Measurements from ENCODE around the gene ZMAT5. TPM values are rescaled to one million over a fixed set of nuclear protein-coding genes. Genes with fewer than 3 reads are reported as not detected.

The ZMAT5 gene
- total and polyA plus RNA-seq, 2 of the 13 experiments (the other 11 are each of a cell fraction or from before 2014, with no cell fraction given) = 20.7 to 27.8 TPM

- Histone ChIP-seq H3K9ac (ENCODE audit: insufficient read depth, low read depth, low read length) (no peak overlapping the region), H3K4me1 (ENCODE audit: insufficient read depth, low read length) (peaks cover 5% of the 10 kb centered on the region; the same call in 1 of the 2 replicates), H3K27ac (ENCODE audit: extremely low read length, insufficient read depth, low read length) (no peak overlapping the region), H3K4me3 (replicated peaks in 1 of 3; ENCODE audit: insufficient read depth in 1 of 3, low read depth in 2 of 3, low read length in 3 of 3) (no peak overlapping the region), H3K79me2 (ENCODE audit: insufficient read depth, low read length) (no peaks in the 10 kb centered on the region), H3K36me3 (replicated peaks in 1 of 2; ENCODE audit: control insufficient read depth in 1 of 2, insufficient read depth in 2 of 2, low read length in 2 of 2) (no peaks in the 10 kb centered on the region), H4K20me1 (ENCODE audit: insufficient read depth, low read length) (0 out of 2 replicates have a peak, but pooled peaks cover 5% of the 10 kb centered on the region), H2AFZ (ENCODE audit: low read length) (no peak overlapping the region), H3K9me3 (ENCODE audit: low read length) (no peaks in the 10 kb centered on the region), H3K27me3 (ENCODE audit: control insufficient read depth in 1 of 2, insufficient read depth in 2 of 2, low read length in 2 of 2) (peaks cover 16 to 79% of the 10 kb centered on the region in 2 experiments; a peak in 4 of 5 replicates), H3K4me2 (ENCODE audit: low read depth, low read length) (no peak overlapping the region)
- DNase-seq (ENCODE audit: low spot score) (no peak), FAIRE-seq (no peak), ATAC-seq (no peak)
- WGBS (ENCODE audit: low lambda C conversion rate) = 13% methylated on average over 6 of the region's 18 CpGs
- POLR2A ChIA-PET = interaction anchor here (0.6 kb wide), 1 partner anchor 22 kb away, joined by 3 read pairs; no protein-coding TSS in a partner anchor
- intact Hi-C loops (cut with micrococcal nuclease; ENCODE audit: unreplicated experiment) (no loop called here), in situ Hi-C loops (cut with HindIII; ENCODE audit: extremely low pct_ligation_motif_present, low pct_unique_long_range_greater_than_20kb) (no loop called here)
- CTCF ChIA-PET (ENCODE audit: low intra/inter-chr PET ratio, low total read pairs) = no interaction called here
- BruUV-seq (replicated peaks) = no TSS peak
- TF ChIP-seq GPBP1L1 (CRISPR knock-in tag; IDR thresholded peaks at IDR 0.05) (no peak), ZFP41 (CRISPR knock-in tag; IDR thresholded peaks at IDR 0.05; ENCODE audit: borderline replicate concordance) (no peak), MIER3 (CRISPR knock-in tag; IDR thresholded peaks at IDR 0.05; ENCODE audit: borderline replicate concordance) (no peak), SP4 (CRISPR knock-in tag; IDR thresholded peaks at IDR 0.05) (no peak), KDM4B (CRISPR knock-in tag; IDR thresholded peaks at IDR 0.05) (no peak), HOMEZ (CRISPR knock-in tag; IDR thresholded peaks at IDR 0.05; ENCODE audit: low read depth) (no peak), CENPX (CRISPR knock-in tag; IDR thresholded peaks at IDR 0.05) (no peak), FOSL2 (CRISPR knock-in tag; IDR thresholded peaks at IDR 0.05) (no peak), FOXM1 (CRISPR knock-in tag; IDR thresholded peaks at IDR 0.05) (no peak), ZFP1 (CRISPR knock-in tag; IDR thresholded peaks at IDR 0.05) (no peak), KDM2A (CRISPR knock-in tag; IDR thresholded peaks at IDR 0.05; ENCODE audit: borderline replicate concordance, low read depth) (no peak), MLX (CRISPR knock-in tag; IDR thresholded peaks at IDR 0.05) (no peak)
- TF ChIP-seq, protein P1, sequence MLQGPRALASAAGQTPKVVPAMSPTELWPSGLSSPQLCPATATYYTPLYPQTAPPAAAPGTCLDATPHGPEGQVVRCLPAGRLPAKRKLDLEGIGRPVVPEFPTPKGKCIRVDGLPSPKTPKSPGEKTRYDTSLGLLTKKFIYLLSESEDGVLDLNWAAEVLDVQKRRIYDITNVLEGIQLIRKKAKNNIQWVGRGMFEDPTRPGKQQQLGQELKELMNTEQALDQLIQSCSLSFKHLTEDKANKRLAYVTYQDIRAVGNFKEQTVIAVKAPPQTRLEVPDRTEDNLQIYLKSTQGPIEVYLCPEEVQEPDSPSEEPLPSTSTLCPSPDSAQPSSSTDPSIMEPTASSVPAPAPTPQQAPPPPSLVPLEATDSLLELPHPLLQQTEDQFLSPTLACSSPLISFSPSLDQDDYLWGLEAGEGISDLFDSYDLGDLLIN (CRISPR knock-in tag; IDR thresholded peaks at IDR 0.05; ENCODE audit: borderline replicate concordance) = no peak
- TF ChIP-seq, protein P2, sequence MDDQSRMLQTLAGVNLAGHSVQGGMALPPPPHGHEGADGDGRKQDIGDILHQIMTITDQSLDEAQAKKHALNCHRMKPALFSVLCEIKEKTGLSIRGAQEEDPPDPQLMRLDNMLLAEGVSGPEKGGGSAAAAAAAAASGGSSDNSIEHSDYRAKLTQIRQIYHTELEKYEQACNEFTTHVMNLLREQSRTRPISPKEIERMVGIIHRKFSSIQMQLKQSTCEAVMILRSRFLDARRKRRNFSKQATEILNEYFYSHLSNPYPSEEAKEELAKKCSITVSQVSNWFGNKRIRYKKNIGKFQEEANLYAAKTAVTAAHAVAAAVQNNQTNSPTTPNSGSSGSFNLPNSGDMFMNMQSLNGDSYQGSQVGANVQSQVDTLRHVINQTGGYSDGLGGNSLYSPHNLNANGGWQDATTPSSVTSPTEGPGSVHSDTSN (CRISPR knock-in tag; IDR thresholded peaks at IDR 0.05; ENCODE audit: borderline replicate concordance) = no peak
Observed at GRCh38 chr22:29710922-29711593, 55.7 kb downstream of the ZMAT5 start.
